AG20443 (cell line): ENCODE measurements around the gene ETV5.
A peak's percentile ranks its signal among the peaks of the same experiment; 100 is the strongest.

Experiments
- DNase-seq: peaks from one replicate; pipeline ENCODE4 v3.0.0; 2012; ENCODE audit warnings: low spot score, mixed read lengths

The ETV5 gene

DNA sequence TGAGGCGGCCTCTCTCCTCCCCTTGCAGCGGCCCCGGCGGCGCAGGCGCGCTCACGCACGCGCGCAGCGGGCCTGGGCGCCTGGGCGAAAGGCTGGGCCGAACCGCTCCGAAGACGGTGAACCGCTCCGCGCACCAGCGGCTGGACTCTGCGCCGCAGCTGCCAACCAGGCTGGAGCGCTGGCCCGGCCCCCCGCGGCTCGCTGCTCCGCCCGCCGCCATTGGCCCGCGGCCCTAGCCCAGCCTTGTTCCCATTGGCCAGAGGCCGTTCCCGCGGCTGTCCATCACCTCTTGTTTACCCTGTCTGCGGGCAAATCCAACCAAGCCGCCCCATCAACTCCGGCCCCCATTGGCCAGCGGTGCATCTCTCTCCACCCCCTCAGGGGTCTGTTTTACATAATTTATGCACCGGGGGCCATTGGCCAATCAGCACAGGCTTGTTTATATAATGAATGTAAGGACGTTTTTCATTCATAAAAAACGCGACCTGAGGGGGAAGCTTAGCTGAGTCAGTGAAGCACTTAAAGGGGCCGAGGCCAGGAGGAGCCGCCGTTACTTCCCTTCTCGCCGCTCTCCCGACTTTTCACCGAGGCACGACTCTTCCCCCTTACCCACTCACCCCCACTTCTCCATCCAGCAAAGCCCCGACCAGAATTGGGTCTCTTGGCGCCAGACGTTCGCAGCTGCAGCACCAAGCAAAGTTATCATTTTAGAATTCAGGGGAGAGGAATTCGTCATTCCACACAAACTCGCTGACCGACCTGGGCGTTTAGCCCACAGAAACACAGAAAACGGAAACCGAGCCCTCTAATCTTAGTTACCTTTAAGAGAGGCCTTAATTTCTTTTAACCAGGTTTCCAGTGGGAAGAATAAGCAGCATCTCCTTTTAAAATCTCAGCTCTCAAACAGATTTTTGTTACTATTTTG is at the start of gene ETV5:
TSS of gene ETV5 (minus strand) at position 149 of the 925 bp plus-strand sequence. CDS start 3,221 bp downstream, outside the sequence.
- peak; percentile 98 for DNase-seq

DNA sequence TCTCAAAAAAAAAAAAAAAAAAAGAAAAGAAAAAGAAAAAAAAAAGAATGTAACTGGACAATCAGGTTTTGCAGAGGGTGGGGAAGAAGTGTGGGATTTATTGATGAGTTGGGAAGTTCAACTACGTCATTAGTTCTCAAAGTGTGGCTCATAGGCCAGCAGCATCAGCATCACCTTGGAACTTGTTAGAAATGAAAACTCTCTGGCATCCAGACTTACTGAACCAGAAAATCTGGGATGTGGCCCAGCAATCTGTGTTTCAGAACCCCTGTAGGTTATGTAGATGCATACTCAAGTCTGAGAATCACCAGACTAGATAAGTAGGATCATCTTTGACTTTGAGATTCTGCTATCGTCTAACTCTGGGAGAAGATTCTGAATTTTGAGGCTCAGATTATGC is 45.8 kb upstream of the ETV5 start:
- DNase-seq, result no peak

DNA sequence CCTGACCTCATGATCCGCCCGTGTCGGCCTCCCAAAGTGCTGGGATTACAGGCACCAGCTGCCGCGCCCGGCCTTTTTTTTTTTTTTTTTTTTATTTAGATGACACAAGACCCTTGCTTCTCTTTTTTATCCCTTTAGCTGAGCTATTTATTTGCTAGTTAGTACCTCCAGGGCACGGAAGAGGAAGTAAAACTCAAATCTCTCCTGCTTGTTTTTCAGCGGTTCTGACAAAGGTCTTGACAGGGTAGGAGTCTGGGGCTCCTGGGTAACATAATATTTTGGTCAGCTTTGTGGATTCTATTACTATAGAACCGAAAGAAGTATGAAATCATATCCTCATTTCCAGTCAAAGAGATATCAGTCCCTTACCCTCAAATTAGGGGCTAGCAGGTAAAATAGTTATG is 44.0 kb upstream of the ETV5 start:
- no peak for DNase-seq

DNA sequence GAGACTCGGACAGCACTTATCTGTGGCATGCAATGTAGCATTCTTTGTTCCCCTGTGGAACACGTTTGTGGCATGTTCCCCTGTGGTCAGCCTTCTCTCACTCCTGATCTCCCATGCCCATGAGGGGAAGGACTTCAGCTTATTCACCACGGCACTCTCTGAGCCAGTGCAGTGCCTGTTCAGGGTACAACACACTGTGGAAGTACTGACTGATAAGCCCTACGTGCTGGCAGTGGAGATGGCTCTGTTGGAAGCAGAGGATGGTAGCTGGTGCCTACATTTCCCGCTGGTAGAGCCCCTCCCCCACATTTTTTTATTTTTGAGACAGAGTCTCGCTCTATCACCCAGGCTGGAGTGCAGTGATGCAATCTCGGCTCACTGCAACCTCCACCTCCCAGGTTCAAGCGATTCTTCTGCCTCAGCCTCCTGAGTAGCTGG is 43.5 kb upstream of the ETV5 start:
- no peak for DNase-seq

DNA sequence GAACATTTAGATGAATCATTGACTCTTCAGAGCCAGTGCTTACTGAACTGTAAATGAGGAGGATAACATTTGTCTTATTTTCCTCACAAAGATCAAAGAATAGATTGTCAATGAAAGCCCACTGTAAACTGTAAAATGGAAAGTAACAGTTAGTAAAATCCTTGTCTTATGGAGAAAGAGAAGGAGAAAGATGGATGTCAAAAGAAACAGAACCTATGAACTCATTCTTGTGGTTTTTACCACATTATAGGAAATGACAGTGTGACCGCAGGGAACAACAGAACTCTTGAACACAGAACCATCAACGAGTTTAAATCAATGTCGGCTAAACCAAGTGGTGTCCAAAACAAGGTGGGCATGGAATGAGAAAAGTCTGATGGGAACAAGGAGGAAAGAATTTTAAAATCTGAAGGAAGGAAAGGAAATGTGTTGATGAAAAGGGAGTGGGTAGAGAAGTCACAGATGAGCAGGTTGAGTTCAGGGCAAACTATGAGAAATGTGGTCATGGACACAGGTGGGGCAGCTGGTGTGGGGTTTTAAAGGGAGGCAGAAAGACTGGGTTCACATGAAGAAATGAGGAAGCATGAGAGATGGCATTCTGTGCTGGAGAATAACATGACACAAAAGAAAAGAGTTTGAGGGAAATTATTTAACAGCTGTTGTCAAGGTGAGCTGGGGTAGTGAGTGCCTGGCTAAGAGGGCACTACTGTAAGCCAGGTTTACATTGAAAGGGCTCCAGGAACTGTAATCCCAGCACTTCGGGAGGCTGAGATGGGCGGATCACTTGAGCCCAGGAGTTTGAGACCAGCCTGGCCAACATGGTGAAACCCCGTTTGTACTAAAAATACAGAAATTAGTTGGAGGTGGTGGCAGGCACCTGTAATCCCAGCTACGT is 42.4 kb upstream of the ETV5 start:
- DNase-seq, result no peak

DNA sequence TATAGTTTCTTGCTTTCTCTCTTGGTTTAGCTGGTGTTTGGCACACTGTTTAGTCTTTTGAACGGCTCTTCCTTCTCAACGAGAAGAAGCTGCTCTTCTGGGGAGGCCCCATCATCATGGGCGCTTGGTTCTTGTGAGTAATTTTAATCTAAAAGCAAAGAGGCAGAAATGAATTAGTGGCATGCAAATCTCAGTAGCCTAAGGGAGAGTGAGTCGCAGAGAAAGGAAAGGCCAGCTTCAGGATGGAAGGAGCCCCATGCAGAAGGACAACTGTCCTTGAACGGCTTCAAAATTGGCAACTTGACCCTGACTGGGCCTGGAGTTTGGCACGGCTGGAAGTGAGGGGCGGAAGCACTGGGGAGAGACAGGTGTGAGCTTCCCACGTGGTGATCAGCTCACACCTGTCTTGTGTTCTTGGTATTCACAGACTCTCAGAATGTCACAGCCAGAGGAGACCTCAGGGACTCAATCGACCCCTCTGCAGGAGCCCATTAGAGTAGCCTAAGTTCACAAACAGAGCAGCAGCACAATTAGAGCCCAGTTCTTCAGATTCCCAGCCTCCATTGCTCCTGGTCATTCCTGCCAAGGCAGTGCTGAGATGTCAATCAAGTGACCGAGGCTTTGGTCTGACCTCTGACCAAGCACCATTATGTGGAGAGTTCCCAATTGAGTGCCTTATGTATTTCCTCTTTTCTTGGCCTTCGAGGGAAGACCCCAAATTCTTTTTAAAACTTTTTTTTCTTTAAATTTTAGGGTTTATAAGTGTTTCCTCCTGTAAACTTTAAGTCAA is 41.3 kb upstream of the ETV5 start:
- no peak for DNase-seq

DNA sequence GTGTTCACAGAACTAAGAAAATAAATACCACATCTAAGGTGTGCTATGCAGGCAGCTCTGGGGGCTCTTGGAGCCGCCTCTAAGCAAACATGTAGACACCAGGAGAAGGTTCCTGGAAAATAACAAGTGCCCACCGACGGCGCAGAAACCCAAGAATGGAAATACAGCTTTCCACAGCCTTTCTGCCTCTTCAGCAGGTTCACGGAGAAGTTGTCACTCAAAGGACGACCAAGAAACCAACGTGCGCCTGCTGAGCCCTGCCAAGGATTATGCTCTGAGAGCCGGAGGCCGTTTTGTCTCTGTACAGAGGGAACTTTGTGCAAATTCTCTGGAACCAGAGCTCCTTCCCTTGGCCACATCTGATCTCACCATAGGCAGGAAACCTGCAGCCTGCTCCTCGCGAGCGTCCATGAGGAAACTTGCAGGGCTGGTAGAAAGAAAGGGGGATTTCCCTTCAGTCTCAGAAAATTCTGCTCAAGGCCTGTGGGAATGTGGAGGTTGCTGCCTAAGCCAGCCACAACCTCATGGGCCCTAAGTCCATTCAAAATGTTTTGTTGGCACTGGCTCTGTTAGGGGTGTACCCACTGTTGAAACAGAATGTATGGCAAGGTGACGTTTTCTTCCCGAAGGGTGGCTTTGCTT is 40.6 kb upstream of the ETV5 start:
- no peak for DNase-seq

DNA sequence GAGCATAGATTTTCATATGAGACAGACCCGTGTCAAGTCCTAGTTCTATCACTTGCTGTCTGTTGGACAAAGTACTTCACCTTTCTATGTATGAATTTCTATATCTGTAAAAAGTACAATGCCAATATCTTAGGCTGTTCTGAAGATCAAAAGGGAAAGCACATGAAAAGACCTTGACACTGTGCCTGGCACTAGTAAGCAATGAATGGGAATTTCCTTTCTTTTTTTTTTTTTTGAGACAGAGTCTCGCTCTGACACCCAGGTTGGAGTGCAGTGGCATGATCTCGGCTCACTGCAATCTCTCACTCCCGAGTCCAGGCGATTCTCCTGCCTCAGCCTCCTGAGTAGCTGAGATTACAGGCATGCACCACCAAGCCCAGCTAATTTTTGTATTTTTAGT is 35.4 kb upstream of the ETV5 start:
- DNase-seq, result no peak

DNA sequence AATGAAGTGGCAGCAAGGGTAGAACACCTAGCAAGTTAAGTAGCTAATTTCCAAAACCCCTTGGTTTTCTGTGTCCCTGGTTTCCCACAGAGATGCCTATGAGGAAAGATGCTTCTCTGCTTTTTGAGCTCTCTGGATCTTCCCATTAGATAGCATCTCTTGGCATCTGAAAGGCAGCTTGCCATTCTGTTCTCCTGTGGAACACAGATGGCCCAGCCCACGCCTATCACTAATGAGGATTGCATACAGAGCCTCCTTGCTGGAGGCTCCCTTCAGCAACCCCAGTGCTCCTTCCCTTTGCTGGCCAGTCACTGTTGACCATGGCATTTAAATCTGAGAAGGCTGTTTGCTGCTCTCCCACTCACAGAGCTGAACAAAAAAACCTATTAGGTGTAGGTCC is 34.4 kb upstream of the ETV5 start:
- DNase-seq, result no peak

DNA sequence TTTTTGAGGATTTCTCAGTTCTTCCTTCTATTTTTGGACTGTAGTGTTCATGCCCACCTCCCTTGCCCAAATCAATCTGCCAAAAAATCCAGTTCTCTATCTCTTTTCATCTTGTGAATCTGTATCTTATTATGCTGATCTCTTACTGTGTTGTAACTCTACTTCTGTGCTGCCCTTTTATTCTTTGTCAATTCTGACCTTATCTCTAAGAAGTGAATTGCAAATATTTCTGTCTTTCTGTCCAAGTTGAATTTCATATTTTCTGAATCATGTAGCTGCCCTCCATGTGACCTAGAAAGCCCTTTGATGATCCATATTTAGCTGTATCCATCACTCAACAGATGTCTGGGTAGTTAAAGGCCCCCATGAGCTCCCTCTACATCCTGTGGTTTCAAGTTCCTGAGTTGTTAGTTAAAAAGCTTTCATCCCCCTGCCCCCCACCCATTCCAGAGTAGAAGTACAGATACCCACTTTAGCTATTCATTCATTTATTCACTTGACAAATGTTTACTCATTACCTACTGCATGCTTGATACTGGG is 33.6 kb upstream of the ETV5 start:
- no peak for DNase-seq

DNA sequence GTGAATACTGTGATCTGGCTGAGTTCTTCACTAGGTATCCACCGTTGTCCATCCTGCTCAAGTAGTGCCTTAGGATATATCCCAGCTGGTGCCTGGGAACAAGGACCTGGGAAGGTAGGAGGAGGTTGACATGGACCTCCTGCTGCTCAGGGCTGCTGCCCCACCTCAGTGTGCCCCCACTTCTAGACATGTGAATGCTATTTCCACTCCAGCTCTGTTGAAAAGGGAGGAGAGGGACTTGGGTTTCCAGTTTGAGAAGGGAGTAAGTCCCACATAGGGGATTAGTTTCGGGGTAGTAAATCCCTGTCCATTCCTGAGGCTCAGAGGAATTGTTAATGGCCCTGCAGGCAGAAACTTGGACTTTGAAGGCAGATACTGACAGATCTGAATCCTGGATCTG is 32.9 kb upstream of the ETV5 start:
- no peak for DNase-seq

DNA sequence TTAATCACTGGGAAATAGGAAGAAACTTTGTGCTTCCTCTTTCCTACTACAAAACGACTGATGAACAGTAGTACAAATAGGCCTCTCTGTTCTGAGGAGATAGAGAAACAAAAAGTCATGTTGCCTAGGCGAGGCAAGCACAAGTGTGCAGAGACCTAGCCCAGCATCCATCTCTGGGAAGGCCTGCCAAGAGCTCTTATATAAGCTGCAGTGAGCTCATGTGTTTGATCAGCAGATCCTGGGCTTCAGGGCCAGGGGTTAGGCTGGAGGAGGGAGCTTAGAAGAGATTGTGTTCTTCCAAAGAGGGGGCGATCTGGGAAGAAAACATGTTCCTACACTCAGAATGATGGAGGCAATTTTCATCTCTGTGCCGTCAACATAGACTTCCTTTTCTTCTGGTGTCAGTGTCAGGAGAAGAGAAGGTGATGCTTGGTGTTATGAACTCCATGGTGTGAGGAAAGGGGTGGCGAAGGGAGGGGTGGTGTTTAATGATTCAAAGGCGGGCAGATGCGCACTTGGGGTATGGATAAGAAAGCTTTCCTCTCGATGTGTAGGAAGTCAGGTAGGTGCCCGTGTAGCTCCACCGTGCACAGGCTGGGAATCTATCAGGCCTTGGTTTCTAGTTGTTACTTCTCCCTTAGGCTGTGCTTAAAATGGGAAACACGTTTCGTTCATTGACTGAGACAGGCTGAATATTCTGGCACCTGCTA is 29.5 kb upstream of the ETV5 start:
- DNase-seq, result no peak

DNA sequence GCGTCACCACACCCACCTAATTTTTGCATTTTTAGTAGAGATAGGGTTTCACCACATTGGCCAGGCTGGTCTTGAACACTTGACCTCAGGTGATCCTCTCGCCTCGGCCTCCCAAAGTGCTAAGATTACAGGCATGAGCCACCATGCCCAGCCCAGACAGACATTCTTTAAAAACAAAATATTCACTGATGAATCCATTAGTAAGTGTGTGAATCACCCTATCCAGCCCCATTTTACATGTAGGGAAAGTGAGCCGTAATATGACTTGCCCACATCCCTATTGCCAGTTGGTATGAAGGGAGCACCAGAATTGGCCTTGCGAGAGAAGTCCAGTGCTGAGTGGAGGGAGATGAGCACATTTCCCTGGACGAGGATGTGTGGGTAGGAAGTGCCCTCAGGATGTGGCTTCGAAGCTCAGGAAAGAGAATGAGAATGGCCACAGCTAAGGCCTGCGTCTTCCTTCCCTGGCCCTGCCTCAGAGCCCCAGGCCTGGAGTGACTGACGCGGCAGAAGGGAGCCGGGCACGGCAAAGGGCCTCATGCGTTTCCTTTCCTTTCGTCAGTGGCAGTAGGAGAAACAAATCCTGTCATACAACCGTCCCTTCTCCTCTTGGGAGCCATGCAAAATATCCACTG is 28.3 kb upstream of the ETV5 start:
- DNase-seq, result no peak

DNA sequence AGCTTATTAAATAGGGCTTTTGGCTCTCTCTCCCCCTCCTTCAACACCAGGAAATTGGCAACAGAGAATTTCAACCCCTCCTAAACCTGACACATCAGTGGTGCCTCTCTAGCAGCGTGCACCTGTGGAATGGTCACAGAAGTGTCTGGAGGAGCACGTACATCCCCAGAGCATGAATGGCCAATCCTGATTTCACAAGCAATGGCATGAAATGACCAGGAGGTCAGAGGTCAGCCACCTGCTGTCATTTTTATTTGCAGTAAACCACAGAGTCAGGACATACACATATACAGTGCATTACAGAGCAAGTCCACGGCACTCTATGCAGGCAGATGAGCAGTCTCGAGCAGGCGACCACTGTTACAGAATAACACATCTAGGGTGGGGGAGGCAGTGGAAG is 25.1 kb upstream of the ETV5 start:
- DNase-seq, result no peak

DNA sequence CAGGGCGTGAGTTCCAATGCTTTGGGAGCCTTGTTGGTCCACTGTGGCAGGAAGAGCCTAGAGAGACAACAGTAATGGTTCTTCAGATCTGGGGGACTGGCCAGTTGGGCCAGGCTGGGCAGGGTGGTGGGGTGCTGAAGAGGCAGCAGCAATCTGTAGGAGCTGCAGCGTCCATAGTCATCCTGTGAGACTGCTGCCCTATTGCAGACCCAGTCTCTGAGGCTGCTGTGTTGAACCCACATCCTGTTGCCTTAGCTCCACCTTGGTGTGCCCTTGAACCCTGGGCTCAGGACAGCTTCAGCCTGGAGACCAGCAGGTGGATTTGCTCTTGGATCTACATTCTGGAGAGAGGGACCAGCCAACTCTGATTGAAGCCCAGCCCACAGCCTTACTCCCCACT is 23.6 kb upstream of the ETV5 start:
- DNase-seq, result no peak

DNA sequence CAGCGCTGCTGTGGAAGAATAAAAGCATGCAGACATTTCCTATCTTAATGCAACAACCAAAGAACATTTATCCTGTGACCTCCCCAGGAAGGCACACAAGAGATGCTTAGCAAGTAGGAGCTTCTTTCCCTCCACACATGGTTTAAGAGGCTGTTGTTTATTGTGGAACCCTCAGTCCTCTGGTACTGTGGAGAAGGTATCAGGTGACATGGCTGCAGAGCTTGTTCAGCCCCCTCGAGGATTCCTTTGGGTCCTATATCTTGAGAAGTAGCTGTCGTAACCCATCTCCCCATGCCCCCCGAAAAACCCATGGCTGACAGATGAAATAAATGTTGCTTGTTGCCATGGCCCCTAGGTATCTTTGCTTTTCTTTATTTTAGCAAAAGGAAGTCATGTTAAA is 20.3 kb upstream of the ETV5 start:
- no peak for DNase-seq

DNA sequence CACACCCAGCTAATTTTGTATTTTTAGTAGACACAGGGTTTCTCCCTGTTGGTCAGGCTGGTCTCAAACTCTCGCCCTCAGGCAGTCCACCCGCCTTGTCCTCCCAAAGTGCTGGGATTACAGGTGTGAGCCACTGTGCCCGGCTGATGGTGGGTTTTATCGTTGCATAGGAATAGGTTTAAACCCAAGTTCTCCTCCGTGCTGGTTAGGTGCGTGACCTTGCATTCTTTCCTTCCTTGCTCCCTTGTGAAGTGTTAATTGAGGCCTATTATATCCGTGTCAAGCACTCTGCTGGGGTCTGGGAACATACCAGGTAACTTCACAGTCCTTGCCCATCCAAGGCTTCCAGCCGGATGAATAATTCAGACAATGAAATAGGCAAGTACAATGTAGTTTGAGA is 19.3 kb upstream of the ETV5 start:
- no peak for DNase-seq

DNA sequence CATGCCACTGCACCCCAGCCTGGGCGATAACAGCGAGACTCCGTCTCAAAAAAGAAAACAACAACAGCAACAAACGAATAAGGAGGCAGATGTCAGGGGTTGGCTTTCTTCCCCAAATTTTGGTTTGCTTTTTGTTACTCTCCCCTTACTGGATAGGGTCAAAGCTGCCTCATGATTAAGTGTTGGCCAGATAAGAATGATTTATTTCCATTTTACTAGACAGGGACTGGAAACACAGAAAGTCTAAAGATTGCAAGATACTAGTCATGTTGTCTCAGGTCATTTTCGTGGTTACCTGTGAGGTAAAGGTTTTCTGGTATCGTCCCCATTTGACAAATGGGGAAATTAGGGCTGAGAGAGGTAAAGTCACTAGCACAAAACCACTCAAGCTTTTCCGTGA is 18.6 kb upstream of the ETV5 start:
- DNase-seq, result no peak

DNA sequence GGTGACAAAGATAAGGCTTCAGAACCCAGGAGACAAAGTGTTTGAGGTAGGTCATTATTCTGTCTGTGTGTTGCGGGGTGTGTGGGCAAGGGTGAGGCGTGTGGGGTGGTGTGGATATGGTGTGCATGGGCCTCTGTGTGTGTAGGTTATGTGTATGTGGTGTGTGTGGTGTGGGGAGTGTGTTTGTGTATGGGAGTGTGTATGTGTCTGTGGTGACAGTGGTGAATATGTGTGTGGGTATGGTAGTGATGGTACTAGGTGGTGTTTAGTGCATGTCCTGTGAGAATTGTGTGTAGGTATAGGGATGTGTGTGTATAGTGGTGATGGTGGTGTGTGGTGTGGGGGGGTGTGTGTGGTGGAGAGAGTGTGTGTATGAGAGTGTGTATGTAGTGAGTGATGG is 16.2 kb upstream of the ETV5 start:
- no peak for DNase-seq

DNA sequence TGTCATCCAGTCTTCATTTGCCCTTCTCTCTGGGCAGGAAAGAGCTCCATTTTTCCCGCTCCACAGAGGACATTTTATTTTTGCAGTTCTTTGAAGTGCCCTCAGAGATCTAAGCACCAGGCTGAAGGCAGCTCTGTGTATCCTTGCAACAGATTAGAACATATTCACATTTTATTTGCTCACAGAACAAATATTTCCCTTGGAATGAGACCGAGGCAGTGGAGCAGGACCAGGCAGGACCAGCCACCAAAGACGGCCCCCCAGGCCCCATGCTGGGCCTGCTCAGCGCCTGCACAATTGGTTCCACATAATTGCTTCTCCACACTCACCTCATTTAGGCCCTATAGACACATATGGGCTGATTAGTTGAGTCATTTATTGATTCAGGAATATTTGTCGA is 15.7 kb upstream of the ETV5 start:
- no peak for DNase-seq
